ENCODE results near the gene ASCL1. TPM values are rescaled to one million over a fixed set of nuclear protein-coding genes. Genes with fewer than 3 reads are reported as not detected.

The ASCL1 gene
- total RNA-seq, 1 experiment from 2014 or later, result 0.07 TPM

DNA sequence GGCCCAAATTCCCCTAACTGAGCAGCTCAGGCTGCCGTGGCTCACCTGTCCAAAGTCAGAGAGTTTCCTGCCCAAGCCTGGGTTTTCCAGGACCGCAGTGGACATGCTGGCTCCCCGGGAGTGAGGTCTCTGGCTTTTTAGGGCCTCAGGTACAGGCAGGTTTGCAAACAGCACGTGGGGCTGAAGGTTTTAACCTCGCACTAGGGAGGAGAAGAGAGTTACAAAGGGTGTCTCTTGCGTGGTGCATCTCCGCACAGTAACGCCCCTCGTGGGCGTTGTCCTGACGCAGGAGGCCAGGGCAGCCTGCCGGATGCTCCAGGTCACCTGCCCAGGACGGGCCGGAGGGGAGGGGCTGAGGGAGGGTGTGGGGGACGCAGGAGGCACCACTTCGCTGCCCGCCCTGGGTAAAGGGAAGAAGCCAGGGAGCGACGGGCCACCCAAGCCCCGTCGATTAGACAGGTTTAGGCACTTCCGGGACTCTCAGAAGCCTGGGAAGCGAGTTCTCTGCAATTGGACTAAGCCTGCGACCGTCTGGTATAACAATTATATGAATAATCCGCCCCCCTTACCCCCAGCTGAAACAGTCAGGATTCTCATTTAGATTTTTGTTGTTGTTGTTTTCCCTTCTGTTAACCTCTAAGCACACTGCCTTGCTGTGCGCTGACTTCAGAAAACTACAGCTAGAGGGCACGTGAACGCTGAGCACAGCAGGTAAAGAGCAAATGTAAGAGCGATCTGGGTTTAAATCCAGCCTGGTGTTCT lies 40.3 kb upstream of the ASCL1 start, which contains the start of gene PAH:
Gene PAH, minus strand, starts transcription at position 219 of the 762 bp plus-strand sequence. Its CDS starts 114 bp downstream, at position 105.
- Mint-ChIP-seq H3K4me1 (peaks cover 26% of the 10 kb centered on the region), H3K4me3 (peak within 1 kb of the TSS; percentile 68), H3K9me3 (no peaks in the 10 kb centered on the region), H3K27ac (peak within 1 kb of the TSS; percentile 87), H3K27me3 (ENCODE audit: low read depth) (no peaks in the 10 kb centered on the region; the same call in 1 of the 2 replicates), H3K36me3 (no peaks in the 10 kb centered on the region)
- ATAC-seq (peak; percentile 96), DNase-seq (ENCODE audit: low spot score) (peak; percentile 82)
- ChIA-PET CTCF (interaction anchor here (0.7 to 2.2 kb wide), 5 partner anchors 22 to 715 kb away, joined by 4 to 13 read pairs (median 5); no protein-coding TSS in a partner anchor), POLR2A (interaction anchor here (0.6 kb wide), 1 partner anchor 96 kb away, joined by 4 read pairs; no protein-coding TSS in a partner anchor)
- 0 out of 2 replicates have a peak, but pooled peaks have one; percentile 36 for TF ChIP-seq TEAD1 (CRISPR knock-in tag; IDR thresholded peaks at IDR 0.05)
- no peak for TF ChIP-seq KAT7 (CRISPR knock-in tag; IDR thresholded peaks at IDR 0.05; ENCODE audit: borderline replicate concordance)
- TF ChIP-seq USF1 (CRISPR knock-in tag; IDR thresholded peaks at IDR 0.05), result peak; percentile 78
- peak; percentile 46; the same call in 1 of the 2 replicates for TF ChIP-seq FOXP1 (CRISPR knock-in tag; IDR thresholded peaks at IDR 0.05; ENCODE audit: borderline replicate concordance)
- no peak for TF ChIP-seq ESRRA (CRISPR knock-in tag; IDR thresholded peaks at IDR 0.05; ENCODE audit: borderline replicate concordance)
- TF ChIP-seq, protein P1, sequence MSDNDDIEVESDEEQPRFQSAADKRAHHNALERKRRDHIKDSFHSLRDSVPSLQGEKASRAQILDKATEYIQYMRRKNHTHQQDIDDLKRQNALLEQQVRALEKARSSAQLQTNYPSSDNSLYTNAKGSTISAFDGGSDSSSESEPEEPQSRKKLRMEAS (CRISPR knock-in tag; IDR thresholded peaks at IDR 0.05), result peak; percentile 79; the same call in 1 of the 2 replicates
- TF ChIP-seq JUN (CRISPR knock-in tag; IDR thresholded peaks at IDR 0.05), result 0 out of 2 replicates have a peak, but pooled peaks have one; percentile 44
- no peak for TF ChIP-seq ZNF671 (CRISPR knock-in tag; IDR thresholded peaks at IDR 0.05)
- TF ChIP-seq, protein P2, sequence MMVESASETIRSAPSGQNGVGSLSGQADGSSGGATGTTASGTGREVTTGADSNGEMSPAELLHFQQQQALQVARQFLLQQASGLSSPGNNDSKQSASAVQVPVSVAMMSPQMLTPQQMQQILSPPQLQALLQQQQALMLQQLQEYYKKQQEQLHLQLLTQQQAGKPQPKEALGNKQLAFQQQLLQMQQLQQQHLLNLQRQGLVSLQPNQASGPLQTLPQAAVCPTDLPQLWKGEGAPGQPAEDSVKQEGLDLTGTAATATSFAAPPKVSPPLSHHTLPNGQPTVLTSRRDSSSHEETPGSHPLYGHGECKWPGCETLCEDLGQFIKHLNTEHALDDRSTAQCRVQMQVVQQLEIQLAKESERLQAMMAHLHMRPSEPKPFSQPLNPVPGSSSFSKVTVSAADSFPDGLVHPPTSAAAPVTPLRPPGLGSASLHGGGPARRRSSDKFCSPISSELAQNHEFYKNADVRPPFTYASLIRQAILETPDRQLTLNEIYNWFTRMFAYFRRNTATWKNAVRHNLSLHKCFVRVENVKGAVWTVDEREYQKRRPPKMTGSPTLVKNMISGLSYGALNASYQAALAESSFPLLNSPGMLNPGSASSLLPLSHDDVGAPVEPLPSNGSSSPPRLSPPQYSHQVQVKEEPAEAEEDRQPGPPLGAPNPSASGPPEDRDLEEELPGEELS (CRISPR knock-in tag; IDR thresholded peaks at IDR 0.05), result peak; percentile 42; the same call in 1 of the 2 replicates
- no peak for TF ChIP-seq TCF7 (CRISPR knock-in tag; IDR thresholded peaks at IDR 0.05; ENCODE audit: low read depth)
- TF ChIP-seq, protein P3, sequence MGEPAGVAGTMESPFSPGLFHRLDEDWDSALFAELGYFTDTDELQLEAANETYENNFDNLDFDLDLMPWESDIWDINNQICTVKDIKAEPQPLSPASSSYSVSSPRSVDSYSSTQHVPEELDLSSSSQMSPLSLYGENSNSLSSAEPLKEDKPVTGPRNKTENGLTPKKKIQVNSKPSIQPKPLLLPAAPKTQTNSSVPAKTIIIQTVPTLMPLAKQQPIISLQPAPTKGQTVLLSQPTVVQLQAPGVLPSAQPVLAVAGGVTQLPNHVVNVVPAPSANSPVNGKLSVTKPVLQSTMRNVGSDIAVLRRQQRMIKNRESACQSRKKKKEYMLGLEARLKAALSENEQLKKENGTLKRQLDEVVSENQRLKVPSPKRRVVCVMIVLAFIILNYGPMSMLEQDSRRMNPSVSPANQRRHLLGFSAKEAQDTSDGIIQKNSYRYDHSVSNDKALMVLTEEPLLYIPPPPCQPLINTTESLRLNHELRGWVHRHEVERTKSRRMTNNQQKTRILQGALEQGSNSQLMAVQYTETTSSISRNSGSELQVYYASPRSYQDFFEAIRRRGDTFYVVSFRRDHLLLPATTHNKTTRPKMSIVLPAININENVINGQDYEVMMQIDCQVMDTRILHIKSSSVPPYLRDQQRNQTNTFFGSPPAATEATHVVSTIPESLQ (CRISPR knock-in tag; IDR thresholded peaks at IDR 0.05), result no peak
- no peak for TF ChIP-seq ZNF416 (CRISPR knock-in tag; IDR thresholded peaks at IDR 0.05)
- TF ChIP-seq ETV6 (CRISPR knock-in tag; IDR thresholded peaks at IDR 0.05), result 0 out of 2 replicates have a peak, but pooled peaks have one; percentile 41
- TF ChIP-seq ARID4B (CRISPR knock-in tag; IDR thresholded peaks at IDR 0.05; ENCODE audit: borderline replicate concordance), result peak; percentile 32; the same call in 1 of the 2 replicates
- TF ChIP-seq USF2 (CRISPR knock-in tag; IDR thresholded peaks at IDR 0.05), result peak; percentile 80
- TF ChIP-seq GABPB1 (CRISPR knock-in tag; IDR thresholded peaks at IDR 0.05), result peak; percentile 67; the same call in 1 of the 2 replicates
